ENCODE results near the gene AOC3. TPM values are rescaled to one million over a fixed set of nuclear protein-coding genes. Genes with fewer than 3 reads are reported as not detected.
"Not testable (repeated sequence)": the region's sequence is repeated elsewhere in the genome, so short reads cannot be mapped to it uniquely, and the experiment has no call there.

AOC3 gene
- total RNA-seq, 4 donors from 2014 or later: 3.3 to 24.0 (median 6.6) TPM

GRCh38 chr17:42868338-42868737 lies 17.3 kb downstream of the AOC3 start:
- Histone ChIP-seq H3K27ac (no peak overlapping the region), H3K4me1 (peaks cover 0 to 17% (median 6%) of the 10 kb centered on the region in 3 donors), H3K36me3 (no peaks in the 10 kb centered on the region), H3K27me3 (no peaks in the 10 kb centered on the region), H3K9me3 (peaks cover 0 to 5% (median 0%) of the 10 kb centered on the region in 3 donors), H3K4me3 (no peak overlapping the region)
- DNase-seq: no peak
- intact Hi-C loops (cut with DNase I): no loop called here
- no peak for TF ChIP-seq POLR2A (IDR thresholded peaks at IDR 0.05)
- no peak for TF ChIP-seq CTCF (IDR thresholded peaks at IDR 0.05)
- 93 to 95% methylated on average over 5 to 11 of the region's 12 CpGs for WGBS, 2 donors

- Histone ChIP-seq H3K9me3 (peaks cover 0 to 5% (median 0%) of the 10 kb centered on the region in 3 donors), H3K4me3 (no peak overlapping the region), H3K4me1 (no peaks in the 10 kb centered on the region), H3K36me3 (no peaks in the 10 kb centered on the region), H3K27ac (no peak overlapping the region), H3K27me3 (no peaks in the 10 kb centered on the region)
- TF ChIP-seq POLR2A (IDR thresholded peaks at IDR 0.05): no peak
- TF ChIP-seq CTCF (IDR thresholded peaks at IDR 0.05): no peak
- WGBS, 2 donors: 63 to 100% methylated on average over 3 to 4 of the region's 4 CpGs
- intact Hi-C loops (cut with DNase I): no loop called here
- no peak for DNase-seq
Observed at GRCh38 chr17:42871647-42872046, 20.6 kb downstream of the AOC3 start.

DNA sequence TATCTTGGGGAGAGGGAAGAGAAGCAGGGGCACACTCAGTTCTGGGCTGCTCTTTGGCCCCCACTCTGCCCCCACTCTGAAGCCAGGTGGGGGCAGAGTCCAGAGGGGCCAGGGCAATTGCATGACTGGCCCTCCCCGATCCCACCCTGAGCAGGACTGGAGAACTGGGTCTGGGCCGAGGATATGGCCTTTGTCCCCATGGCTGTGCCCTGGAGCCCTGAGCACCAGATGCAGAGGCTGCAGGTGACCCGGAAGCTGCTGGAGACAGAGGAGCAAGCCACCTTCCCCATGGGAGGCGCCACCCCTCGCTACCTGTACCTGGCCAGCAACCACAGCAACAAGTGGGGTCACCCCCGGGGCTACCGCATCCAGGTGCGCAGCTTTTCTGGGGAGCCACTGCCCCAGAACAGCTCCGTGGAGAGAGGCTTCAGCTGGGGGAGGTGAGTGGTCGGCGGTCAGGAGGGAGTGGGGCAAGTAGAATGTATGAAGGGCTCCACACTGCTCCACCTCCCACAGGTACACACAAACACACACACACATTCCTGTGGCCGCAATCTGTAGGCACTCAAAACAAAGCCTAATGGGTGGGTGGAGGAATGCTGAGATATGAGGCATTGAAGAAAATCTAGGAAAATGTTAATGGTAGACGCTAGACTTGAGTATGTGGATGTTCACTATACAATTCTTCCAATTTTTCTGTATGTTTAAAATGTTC lies 21.4 kb downstream of the AOC3 start:
- TF ChIP-seq CTCF (IDR thresholded peaks at IDR 0.05): no peak
- no peak for TF ChIP-seq POLR2A (IDR thresholded peaks at IDR 0.05)
- no peak for DNase-seq
- Histone ChIP-seq H3K27ac (no peak overlapping the region), H3K36me3 (no peaks in the 10 kb centered on the region), H3K4me3 (no peak overlapping the region), H3K4me1 (no peaks in the 10 kb centered on the region), H3K27me3 (peaks cover 0 to 6% (median 0%) of the 10 kb centered on the region in 4 donors), H3K9me3 (peaks cover 0 to 5% (median 0%) of the 10 kb centered on the region in 3 donors)
- intact Hi-C loops (cut with DNase I): no loop called here
- WGBS, 2 donors: 69 to 83% methylated on average over 3 to 4 of the region's 13 CpGs

DNA sequence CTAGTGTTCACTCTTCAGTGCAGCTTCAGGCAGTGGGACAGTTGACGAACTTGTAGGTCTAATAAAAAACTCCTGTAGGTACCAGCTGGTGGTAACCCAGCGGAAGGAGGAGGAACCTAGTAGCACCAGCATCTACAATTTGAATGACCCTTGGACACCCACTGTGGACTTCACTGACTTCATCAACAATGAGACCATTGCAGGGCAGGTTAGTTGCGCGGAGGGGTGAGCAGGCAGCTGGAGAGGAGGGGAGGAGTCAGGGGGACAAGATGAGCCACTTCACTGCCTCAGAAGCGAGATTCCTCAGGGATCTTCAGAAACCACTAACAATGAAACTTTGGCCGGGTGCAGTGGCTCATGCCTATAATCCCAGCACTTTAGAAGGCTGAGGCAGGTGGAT lies 22.3 kb downstream of the AOC3 start:
- H3K27ac ChIP-seq: no peak overlapping the region
- 78 to 89% methylated on average over 5 to 6 of the region's 6 CpGs for WGBS, 2 donors
- intact Hi-C loops (cut with DNase I): no loop called here
- DNase-seq: no peak
- no peaks in the 10 kb centered on the region for H3K4me1 ChIP-seq
- H3K9me3 ChIP-seq: peaks cover 0 to 5% (median 0%) of the 10 kb centered on the region in 3 donors
- no peak overlapping the region for H3K4me3 ChIP-seq
- TF ChIP-seq CTCF (IDR thresholded peaks at IDR 0.05) (no peak), POLR2A (IDR thresholded peaks at IDR 0.05) (no peak)
- H3K27me3 ChIP-seq: peaks cover 0 to 15% (median 0%) of the 10 kb centered on the region in 4 donors
- no peaks in the 10 kb centered on the region for H3K36me3 ChIP-seq

- H3K4me1 ChIP-seq; H3K36me3 ChIP-seq; H3K4me3 ChIP-seq; H3K27ac ChIP-seq; H3K9me3 ChIP-seq; intact Hi-C loops (cut with DNase I); DNase-seq: not testable (repeated sequence)
- H3K27me3 ChIP-seq: peaks cover 0 to 21% (median 0%) of the 10 kb centered on the region in 4 donors
- WGBS, 2 donors: 78 to 81% methylated on average over 5 to 6 of the region's 12 CpGs
Observed at GRCh38 chr17:42873932-42874695, 23.1 kb downstream of the AOC3 start.

Measured in esophagus squamous epithelium (tissue), 5 donors.